GM12878 (cell line): ENCODE measurements around the gene ADORA2B. TPM values are rescaled to one million over a fixed set of nuclear protein-coding genes. Genes with fewer than 3 reads are reported as not detected.

ENCODE experiments used
- ATAC-seq: fragments of 200-7000 bp; cut with Tn5 transposase; 3 replicates; pipeline ENCODE4 v1.9.1; 2020; ENCODE audit warnings: mild to moderate bottlenecking, moderate library complexity
- BruUV-seq: library from RNA; stranded (reverse); fragments of 400-500 nt; replicated peaks from 2 replicates; lab custom pipeline; 2021; lab: Mats Ljungman, UMichigan
- CTCF ChIA-PET: fragments of 300-600 bp; sonication (Branson Sonifier 250); formaldehyde crosslinking; extraction: SDS; loops from one replicate; lab custom pipeline; 2021; ENCODE audit warnings: inconsistent platforms; lab: Yijun Ruan, JAX
- POLR2A ChIA-PET: fragments of 350-600 bp; formaldehyde crosslinking; extraction: SDS; loops from one replicate; lab custom pipeline; 2021; ENCODE audit warnings: inconsistent platforms; lab: Charles Lee
- RAD21 ChIA-PET: fragments of 300-600 bp; sonication (Branson Sonifier 250); formaldehyde crosslinking; loops from one replicate; lab custom pipeline; 2023; ENCODE audit warnings: antibody characterized with exemption; ENCODE audit not compliant: unreplicated experiment; lab: Charles Lee
- SMC1A ChIA-PET: fragments of 300-600 bp; sonication (Branson Sonifier 250); formaldehyde crosslinking; loops from one replicate; lab custom pipeline; 2023; ENCODE audit not compliant: unreplicated experiment, uncharacterized antibody; lab: Charles Lee
- DNase-seq: peaks from one replicate; pipeline ENCODE4 v3.0.0-alpha.2; 2011; ENCODE audit warnings: low read depth, low spot score
- FAIRE-seq: peaks from 3 replicates; lab custom pipeline; 2011; peaks lifted over from hg19 to GRCh38; lab: Jason Lieb, UNC
- H2AFZ ChIP-seq: 2 replicates; pipeline ENCODE4 v1.6.0; 2011; ENCODE audit warnings: low read depth, low read length, control low read depth; ENCODE audit not compliant: control insufficient read depth
- H3K27ac ChIP-seq: 2 replicates; pipeline ENCODE4 v1.5.1; 2011; ENCODE audit warnings: control low read depth; ENCODE audit not compliant: control insufficient read depth, insufficient read depth
- H3K27me3 ChIP-seq, 2 experiments: replicated peaks in 1 of 2; 2 replicates each; pipeline versions ENCODE4 v1.6.0 to v1.6.1; 2011; ENCODE audit warnings: low read length in 1 of 2; ENCODE audit not compliant: control insufficient read depth in 2 of 2, insufficient read depth in 2 of 2
- H3K36me3 ChIP-seq, 2 experiments: 2 replicates each; pipeline ENCODE4 v1.5.1; 2011; ENCODE audit warnings: low read length in 1 of 2; ENCODE audit not compliant: control insufficient read depth in 2 of 2, insufficient read depth in 2 of 2
- H3K4me1 ChIP-seq: 2 replicates; pipeline ENCODE4 v1.6.1; 2011; ENCODE audit warnings: mild to moderate bottlenecking, low read length, moderate library complexity, mixed read lengths; ENCODE audit not compliant: control insufficient read depth, insufficient read depth
- H3K4me2 ChIP-seq: 2 replicates; pipeline ENCODE4 v1.6.0; 2011; ENCODE audit warnings: control low read depth; ENCODE audit not compliant: control insufficient read depth, insufficient read depth
- H3K4me3 ChIP-seq: fragments of 200-600 bp; sonication (generic); 2 replicates; pipeline ENCODE4 v1.5.1; 2016
- H3K79me2 ChIP-seq: 2 replicates; pipeline ENCODE4 v1.6.0; 2011; ENCODE audit warnings: low read length; ENCODE audit not compliant: control insufficient read depth, insufficient read depth
- H3K9ac ChIP-seq: 2 replicates; pipeline ENCODE4 v1.8.0; 2011; ENCODE audit warnings: low read length, control low read depth, mixed read lengths; ENCODE audit not compliant: control insufficient read depth, insufficient read depth
- H3K9me3 ChIP-seq: replicated peaks from 3 replicates; pipeline ENCODE4 v1.5.1; 2011; ENCODE audit warnings: mild to moderate bottlenecking, low read length; ENCODE audit not compliant: control insufficient read depth, insufficient read depth
- H4K20me1 ChIP-seq: 2 replicates; pipeline ENCODE4 v1.6.0; 2011; ENCODE audit not compliant: control insufficient read depth, insufficient read depth
- CHD4 ChIP-seq: fragments of 200-600 bp; sonication (generic); IDR thresholded peaks from 2 replicates; pipeline ENCODE4 v1.6.1; 2016; ENCODE audit warnings: mild to moderate bottlenecking
- ELK1 ChIP-seq: IDR thresholded peaks from 2 replicates; pipeline ENCODE4 v1.6.1; 2012; ENCODE audit warnings: low read depth, low read length, improper control_type of control experiment
- EP300 ChIP-seq, 2 experiments: fragments of 150-350 bp in 1 of 2; IDR thresholded peaks; 2 replicates each; pipeline ENCODE4 v1.6.1; 2011 to 2012; ENCODE audit warnings: low read depth in 2 of 2, low read length in 2 of 2, borderline replicate concordance in 1 of 2, improper control_type of control experiment in 1 of 2, inconsistent platforms in 1 of 2; ENCODE audit not compliant: control insufficient read depth in 1 of 2
- GATAD2B ChIP-seq: fragments of 450-650 bp; conservative IDR thresholded peaks from 2 replicates; pipeline ENCODE4 v1.6.1; 2017; ENCODE audit warnings: low read depth, mild to moderate bottlenecking, moderate library complexity
- LARP7 ChIP-seq: fragments of 450-650 bp; IDR thresholded peaks from 2 replicates; pipeline ENCODE4 v1.6.1; 2017; ENCODE audit warnings: mild to moderate bottlenecking
- NFYA ChIP-seq: IDR thresholded peaks from 2 replicates; pipeline ENCODE4 v1.6.1; 2011; ENCODE audit warnings: low read depth, mild to moderate bottlenecking, low read length, improper control_type of control experiment, borderline replicate concordance
- PBX3 ChIP-seq: IDR thresholded peaks from 2 replicates; pipeline ENCODE4 v1.6.1; 2011; ENCODE audit warnings: mild to moderate bottlenecking, low read depth, low read length, moderate library complexity; ENCODE audit not compliant: insufficient replicate concordance
- RFX5 ChIP-seq: IDR thresholded peaks from 2 replicates; pipeline ENCODE4 v1.6.1; 2011; ENCODE audit warnings: low read depth, low read length, improper control_type of control experiment
- WGBS: methylation state at CpG from one replicate; pipeline ENCODE4 v1.1.6; 2016; ENCODE audit warnings: low lambda C conversion rate; ENCODE audit not compliant: insufficient replicate concordance, insufficient coverage; ENCODE audit errors: missing lambda C conversion rate; 5-methylcytosine and 5-hydroxymethylcytosine counted together
- in situ Hi-C: fragments of 300-500 bp; cut with MboI; formaldehyde crosslinking; loops from 9 replicates; pipeline ENCODE4 v1.14.3; 2018; ENCODE audit warnings: mixed read lengths
- intact Hi-C: fragments of 100-400 bp; cut with micrococcal nuclease; formaldehyde crosslinking; loops from one replicate; pipeline ENCODE4 v1.14.2; 2022; ENCODE audit not compliant: unreplicated experiment
- polyA plus RNA-seq, 11 experiments: library from polyadenylated mRNA; depleted of rRNA in 4 of 11; unstranded in 6 of 11; stranded (reverse) in 5 of 11; fragments of >200 nt; fragmentation: Nextera tagmentation in 4 of 11; fragmentation: Illumina TruSeq in 1 of 11; extraction: Ambion mirVana in 4 of 11; extraction: Trizol in 1 of 11; gene quantifications; 1 replicate in 1 of 11; 2 replicates in 10 of 11; pipeline versions ENCODE4 v1.2.1 to v1.2.3, GENCODE V29; 2011 to 2016; ENCODE audit warnings: inconsistent platforms in 2 of 11, missing spikeins in 2 of 11, low read depth in 1 of 11
- total RNA-seq, 4 experiments: library from RNA; depleted of rRNA in 3 of 4; stranded (reverse); fragments of >200 nt in 3 of 4; fragmentation: Illumina TruSeq in 1 of 4; extraction: Trizol in 1 of 4; gene quantifications; 2 replicates each; pipeline versions ENCODE4 v1.2.1 to v1.2.3, GENCODE V29; 2013 to 2021

Gene ADORA2B
- total and polyA plus RNA-seq, 10 of the 15 experiments (the other 5 are each of a cell fraction or from before 2014, with no cell fraction given): 0.05 to 0.42 (median 0.17) TPM

GRCh38 chr17:15926039-15926740 lies 18.7 kb upstream of the ADORA2B start:
- in situ Hi-C loops: no loop called here

More at GRCh38 chr17:15926039-15926740, 18.7 kb upstream of the ADORA2B start:
- ChIA-PET POLR2A (no interaction called here), CTCF (interaction anchor here (0.5 kb wide), 1 partner anchor 1490 kb away, joined by 3 read pairs; no protein-coding TSS in a partner anchor), SMC1A (no interaction called here), RAD21 (no interaction called here)
- Histone ChIP-seq H3K9ac (no peak overlapping the region), H3K36me3 (no peaks in the 10 kb centered on the region), H3K27me3 (no peaks in the 10 kb centered on the region; a peak in 1 of 4 replicates), H3K27ac (no peak overlapping the region), H2AFZ (no peak overlapping the region), H3K79me2 (no peaks in the 10 kb centered on the region), H3K4me2 (no peak overlapping the region), H3K9me3 (no peaks in the 10 kb centered on the region; the same call in 1 of the 3 replicates), H4K20me1 (no peaks in the 10 kb centered on the region), H3K4me3 (no peak overlapping the region), H3K4me1 (no peaks in the 10 kb centered on the region)
- TF ChIP-seq NFYA (no peak), LARP7 (no peak), ELK1 (no peak), GATAD2B (no peak), CHD4 (no peak), PBX3 (no peak), RFX5 (no peak), EP300 (IDR thresholded peaks at IDR 0.05; ENCODE audit: borderline replicate concordance in 1 of 2, control insufficient read depth in 1 of 2, low read depth in 2 of 2, low read length in 2 of 2) (no peak)
- WGBS: 54% methylated on average over 9 of the region's 9 CpGs
- DNase-seq (no peak), FAIRE-seq (no peak), ATAC-seq (no peak)
- intact Hi-C loops: no loop called here
- no TSS peak for BruUV-seq
